ENCODE data around the gene AGMAT.

AGMAT gene

GRCh38 chr1:15557008-15557407, 27.8 kb downstream of the AGMAT start:
- TF ChIP-seq MAX (IDR thresholded peaks at IDR 0.05) (no peak), NFIC (IDR thresholded peaks at IDR 0.05) (no peak), YY1 (IDR thresholded peaks at IDR 0.05; ENCODE audit: low read depth) (no peak)

GRCh38 chr1:15550573-15550972, 34.3 kb downstream of the AGMAT start:
- no peak for TF ChIP-seq FOXM1 (IDR thresholded peaks at IDR 0.05; ENCODE audit: borderline replicate concordance, low read depth)
- TF ChIP-seq RAD21 (IDR thresholded peaks at IDR 0.05; ENCODE audit: low read depth) = no peak
- no peak for TF ChIP-seq YY1 (IDR thresholded peaks at IDR 0.05; ENCODE audit: low read depth)
- TF ChIP-seq ZBTB7A (IDR thresholded peaks at IDR 0.05; ENCODE audit: low read depth) = no peak
- no peak for TF ChIP-seq REST (IDR thresholded peaks at IDR 0.05; ENCODE audit: low read depth)
- TF ChIP-seq USF1 (IDR thresholded peaks at IDR 0.05) = no peak
- TF ChIP-seq MAX (IDR thresholded peaks at IDR 0.05) = no peak
- TF ChIP-seq CEBPB (IDR thresholded peaks at IDR 0.05) = no peak
- TF ChIP-seq CREB1 (IDR thresholded peaks at IDR 0.05; ENCODE audit: low read depth) = no peak
- no peak for TF ChIP-seq EGR1 (IDR thresholded peaks at IDR 0.05)
- TF ChIP-seq EP300 (IDR thresholded peaks at IDR 0.05; ENCODE audit: borderline replicate concordance) = no peak
- TF ChIP-seq NFIC (IDR thresholded peaks at IDR 0.05) = no peak
- no peak for TF ChIP-seq TCF12 (IDR thresholded peaks at IDR 0.05; ENCODE audit: low read depth)
- no peak for TF ChIP-seq TAF1 (IDR thresholded peaks at IDR 0.05; ENCODE audit: low read depth)

GRCh38 chr1:15546641-15547040, 38.2 kb downstream of the AGMAT start:
- TF ChIP-seq USF1 (IDR thresholded peaks at IDR 0.05) = no peak
- no peak for TF ChIP-seq RAD21 (IDR thresholded peaks at IDR 0.05; ENCODE audit: low read depth)
- TF ChIP-seq CREB1 (IDR thresholded peaks at IDR 0.05; ENCODE audit: low read depth) = no peak
- no peak for TF ChIP-seq EP300 (IDR thresholded peaks at IDR 0.05; ENCODE audit: borderline replicate concordance)
- TF ChIP-seq EGR1 (IDR thresholded peaks at IDR 0.05) = no peak

- no peak for TF ChIP-seq EP300 (IDR thresholded peaks at IDR 0.05; ENCODE audit: borderline replicate concordance)
- TF ChIP-seq TCF12 (IDR thresholded peaks at IDR 0.05; ENCODE audit: low read depth) = no peak
- no peak for TF ChIP-seq CEBPB (IDR thresholded peaks at IDR 0.05)
- no peak for TF ChIP-seq EGR1 (IDR thresholded peaks at IDR 0.05)
- TF ChIP-seq REST (IDR thresholded peaks at IDR 0.05; ENCODE audit: low read depth) = no peak
- no peak for TF ChIP-seq RAD21 (IDR thresholded peaks at IDR 0.05; ENCODE audit: low read depth)
- TF ChIP-seq USF1 (IDR thresholded peaks at IDR 0.05) = no peak
- no peak for TF ChIP-seq CREB1 (IDR thresholded peaks at IDR 0.05; ENCODE audit: low read depth)
- no peak for TF ChIP-seq NFIC (IDR thresholded peaks at IDR 0.05)
- TF ChIP-seq TEAD4 (IDR thresholded peaks at IDR 0.05) = no peak
- TF ChIP-seq ZBTB7A (IDR thresholded peaks at IDR 0.05; ENCODE audit: low read depth) = no peak
- no peak for TF ChIP-seq TAF1 (IDR thresholded peaks at IDR 0.05; ENCODE audit: low read depth)
- no peak for TF ChIP-seq YY1 (IDR thresholded peaks at IDR 0.05; ENCODE audit: low read depth)
- no peak for TF ChIP-seq MAX (IDR thresholded peaks at IDR 0.05)
- no peak for TF ChIP-seq FOXM1 (IDR thresholded peaks at IDR 0.05; ENCODE audit: borderline replicate concordance, low read depth)
Observed at GRCh38 chr1:15543589-15544568, 41.0 kb downstream of the AGMAT start.

- TF ChIP-seq MAX (IDR thresholded peaks at IDR 0.05) (no peak), EGR1 (IDR thresholded peaks at IDR 0.05) (no peak), USF1 (IDR thresholded peaks at IDR 0.05) (no peak), RAD21 (IDR thresholded peaks at IDR 0.05; ENCODE audit: low read depth) (no peak), TAF1 (IDR thresholded peaks at IDR 0.05; ENCODE audit: low read depth) (no peak), REST (IDR thresholded peaks at IDR 0.05; ENCODE audit: low read depth) (no peak), NFIC (IDR thresholded peaks at IDR 0.05) (no peak), EP300 (IDR thresholded peaks at IDR 0.05; ENCODE audit: borderline replicate concordance) (no peak), CEBPB (IDR thresholded peaks at IDR 0.05) (no peak), TEAD4 (IDR thresholded peaks at IDR 0.05) (no peak), FOXM1 (IDR thresholded peaks at IDR 0.05; ENCODE audit: borderline replicate concordance, low read depth) (no peak), CREB1 (IDR thresholded peaks at IDR 0.05; ENCODE audit: low read depth) (no peak), TCF12 (IDR thresholded peaks at IDR 0.05; ENCODE audit: low read depth) (no peak), ZBTB7A (IDR thresholded peaks at IDR 0.05; ENCODE audit: low read depth) (no peak), YY1 (IDR thresholded peaks at IDR 0.05; ENCODE audit: low read depth) (no peak)
Observed at GRCh38 chr1:15543251-15543588, 41.6 kb downstream of the AGMAT start.

Measured in Ishikawa (cell line).